CD14-positive monocyte (primary cell): Measurements from ENCODE around the gene TMEM219. TPM values are rescaled to one million over a fixed set of nuclear protein-coding genes. Genes with fewer than 3 reads are reported as not detected.

Source experiments
- DNase-seq, 3 donors: peaks; one replicate each; pipeline ENCODE4 v3.0.0-alpha.2; 2011 to 2022
- H2AFZ ChIP-seq: 2 replicates; pipeline ENCODE4 v1.6.0; 2012; ENCODE audit warnings: mild to moderate bottlenecking, low read depth, low read length, inconsistent platforms; ENCODE audit not compliant: insufficient read depth, poor library complexity, severe bottlenecking
- H3K27ac ChIP-seq, 2 donors: 1 replicate in 1 of 2; 2 replicates in 1 of 2; pipeline ENCODE4 v1.5.1; 2012 to 2013; ENCODE audit warnings: low read length in 2 of 2, control low read depth in 1 of 2, inconsistent platforms in 1 of 2, low read depth in 1 of 2, mild to moderate bottlenecking in 1 of 2
- H3K27me3 ChIP-seq, 2 donors: one replicate each; pipeline versions ENCODE4 v1.6.0 to v1.6.1; 2011 to 2013; ENCODE audit warnings: low read length in 2 of 2; ENCODE audit not compliant: control insufficient read depth in 2 of 2, insufficient read depth in 2 of 2
- H3K36me3 ChIP-seq, 2 donors: replicated peaks in 1 of 2; 1 replicate in 1 of 2; 2 replicates in 1 of 2; pipeline versions ENCODE4 v1.5.1 to v1.6.1; 2012 to 2013; ENCODE audit warnings: low read length in 2 of 2, control low read depth in 1 of 2, inconsistent platforms in 1 of 2, mild to moderate bottlenecking in 1 of 2; ENCODE audit not compliant: insufficient read depth in 2 of 2, control insufficient read depth in 1 of 2
- H3K4me1 ChIP-seq, 2 donors: 1 replicate in 1 of 2; 2 replicates in 1 of 2; pipeline versions ENCODE4 v1.5.1 to v1.6.1; 2012 to 2013; ENCODE audit warnings: low read length in 2 of 2, control low read depth in 1 of 2, inconsistent platforms in 1 of 2, mild to moderate bottlenecking in 1 of 2, moderate library complexity in 1 of 2; ENCODE audit not compliant: insufficient read depth in 2 of 2, control insufficient read depth in 1 of 2
- H3K4me2 ChIP-seq: replicated peaks from 2 replicates; pipeline ENCODE3; 2012; ENCODE audit warnings: low read length, moderate library complexity, mild to moderate bottlenecking; ENCODE audit not compliant: poor library complexity, severe bottlenecking; ENCODE audit errors: extremely low read depth
- H3K4me3 ChIP-seq, 3 experiments: fragments of 200-600 bp in 1 of 3; sonication (generic) in 1 of 3; replicated peaks in 1 of 3; 1 replicate in 2 of 3; 2 replicates in 1 of 3; pipeline ENCODE4 v1.5.1; 2011 to 2013; ENCODE audit warnings: low read length in 3 of 3, mild to moderate bottlenecking in 3 of 3, control low read depth in 2 of 3, low read depth in 2 of 3, inconsistent platforms in 1 of 3, moderate library complexity in 1 of 3
- H3K79me2 ChIP-seq: 2 replicates; pipeline ENCODE4 v1.6.0; 2012; ENCODE audit warnings: mild to moderate bottlenecking, control low read depth, inconsistent platforms, low read length, moderate library complexity; ENCODE audit not compliant: insufficient read depth
- H3K9ac ChIP-seq: 2 replicates; pipeline ENCODE4 v1.6.0; 2017; ENCODE audit warnings: low read length, mild to moderate bottlenecking; ENCODE audit not compliant: insufficient read depth, poor library complexity, severe bottlenecking
- H3K9me3 ChIP-seq, 2 donors: replicated peaks in 1 of 2; 1 replicate in 1 of 2; 2 replicates in 1 of 2; pipeline versions ENCODE4 v1.5.1 to v1.6.1; 2012 to 2013; ENCODE audit warnings: low read length in 2 of 2, control low read depth in 1 of 2; ENCODE audit not compliant: control insufficient read depth in 1 of 2, insufficient read depth in 1 of 2
- H4K20me1 ChIP-seq: 2 replicates; pipeline ENCODE4 v1.6.0; 2012; ENCODE audit warnings: mild to moderate bottlenecking, low read length, control low read depth, moderate library complexity; ENCODE audit not compliant: insufficient read depth
- H3K27ac Mint-ChIP-seq, 7 donors: one replicate each; pipeline ENCODE4 v1.8.0; 2020; ENCODE audit warnings: mild to moderate bottlenecking in 7 of 7, mixed read lengths in 7 of 7, moderate library complexity in 6 of 7, inconsistent platforms in 2 of 7
- H3K27me3 Mint-ChIP-seq, 3 donors: one replicate each; pipeline ENCODE4 v1.8.0; 2021 to 2022; ENCODE audit warnings: low read depth in 3 of 3, mild to moderate bottlenecking in 3 of 3, mixed read lengths in 3 of 3, moderate library complexity in 3 of 3, inconsistent platforms in 1 of 3
- H3K36me3 Mint-ChIP-seq, 2 donors: one replicate each; pipeline ENCODE4 v1.8.0; 2020; ENCODE audit warnings: mixed read lengths in 2 of 2, inconsistent platforms in 1 of 2, mild to moderate bottlenecking in 1 of 2
- H3K4me1 Mint-ChIP-seq: one replicate; pipeline ENCODE4 v1.8.0; 2020; ENCODE audit warnings: mild to moderate bottlenecking, mixed read lengths
- H3K4me3 Mint-ChIP-seq, 2 donors: one replicate each; pipeline ENCODE4 v1.8.0; 2020; ENCODE audit warnings: mild to moderate bottlenecking in 2 of 2, mixed read lengths in 2 of 2, moderate library complexity in 1 of 2
- H3K9me3 Mint-ChIP-seq, 7 donors: one replicate each; pipeline ENCODE4 v1.8.0; 2020 to 2022; ENCODE audit warnings: mixed read lengths in 7 of 7, mild to moderate bottlenecking in 6 of 7, moderate library complexity in 6 of 7, inconsistent platforms in 2 of 7
- CTCF ChIP-seq: fragments of 200-600 bp; IDR thresholded peaks from one replicate; pipeline ENCODE4 v1.8.0; 2022; ENCODE audit warnings: antibody characterized with exemption, mild to moderate bottlenecking
- WGBS: methylation state at CpG from one replicate; pipeline ENCODE4 v1.1.5; 2013; ENCODE audit warnings: missing lambda C conversion rate; ENCODE audit not compliant: insufficient coverage; 5-methylcytosine and 5-hydroxymethylcytosine counted together
- intact Hi-C, 2 donors: fragments of 100-400 bp; cut with micrococcal nuclease; formaldehyde crosslinking; loops; one replicate each; pipeline versions ENCODE4 v1.15.0 to v1.15.1; 2023
- polyA plus RNA-seq, 3 donors: library from polyadenylated mRNA; depleted of rRNA in 1 of 3; unstranded in 2 of 3; stranded (reverse) in 1 of 3; fragments of 300-500 nt in 2 of 3; fragments of >200 nt in 1 of 3; fragmentation: Illumina TruSeq in 2 of 3; gene quantifications; 1 replicate in 2 of 3; 2 replicates in 1 of 3; pipeline ENCODE4 v1.2.3, GENCODE V29; 2012 to 2021

TMEM219 gene
- polyA plus RNA-seq, 3 donors: 157 to 265 (median 227) TPM

- H3K4me3 ChIP-seq: no peak overlapping the region
- H3K9me3 ChIP-seq: no peaks in the 10 kb centered on the region
- H3K36me3 Mint-ChIP-seq: peaks cover 78 to 90% of the 10 kb centered on the region in 2 donors
- H3K4me2 ChIP-seq: no peak overlapping the region
- H3K27ac ChIP-seq: no peak overlapping the region
- H3K27ac Mint-ChIP-seq: peak overlapping the region in 2 of 7 donors; percentile 4 to 84
- H2AFZ ChIP-seq: no peak overlapping the region
- intact Hi-C loops: no loop called here
- no peaks in the 10 kb centered on the region for H3K27me3 ChIP-seq
- H3K4me3 Mint-ChIP-seq: peak overlapping the region in 1 of 2 donors; percentile 34
- H4K20me1 ChIP-seq: peaks cover 17% of the 10 kb centered on the region
- no peak for TF ChIP-seq CTCF
- peaks cover 0 to 2% (median 0%) of the 10 kb centered on the region in 3 donors for H3K27me3 Mint-ChIP-seq
- peaks cover 98 to 100% of the 10 kb centered on the region in 2 donors for H3K36me3 ChIP-seq
- peaks cover 0 to 2% (median 0%) of the 10 kb centered on the region in 7 donors for H3K9me3 Mint-ChIP-seq
- H3K4me1 ChIP-seq: no peaks in the 10 kb centered on the region
- WGBS: 97% methylated on average over 32 of the region's 35 CpGs
- DNase-seq: no peak
- no peak overlapping the region for H3K9ac ChIP-seq
- H3K79me2 ChIP-seq: no peaks in the 10 kb centered on the region
- H3K4me1 Mint-ChIP-seq: no peaks in the 10 kb centered on the region
Observed at GRCh38 chr16:29987371-29988085, 25.6 kb downstream of the TMEM219 start.

GRCh38 chr16:29988346-29989075, 26.6 kb downstream of the TMEM219 start:
- H3K36me3 ChIP-seq: peaks cover 97 to 100% of the 10 kb centered on the region in 2 donors
- H3K4me2 ChIP-seq: no peak overlapping the region
- no peak for DNase-seq
- peaks cover 73 to 88% of the 10 kb centered on the region in 2 donors for H3K36me3 Mint-ChIP-seq
- H3K9me3 ChIP-seq: no peaks in the 10 kb centered on the region
- no peaks in the 10 kb centered on the region for H3K79me2 ChIP-seq
- H3K9ac ChIP-seq: no peak overlapping the region
- peak overlapping the region in 2 of 7 donors; percentile 71 to 84 for H3K27ac Mint-ChIP-seq
- no peak overlapping the region for H3K4me3 ChIP-seq
- H2AFZ ChIP-seq: no peak overlapping the region
- TF ChIP-seq CTCF: no peak
- intact Hi-C loops: no loop called here
- peaks cover 17% of the 10 kb centered on the region for H4K20me1 ChIP-seq
- H3K27me3 Mint-ChIP-seq: no peaks in the 10 kb centered on the region
- H3K4me1 ChIP-seq: peaks cover 0 to 2% of the 10 kb centered on the region in 2 donors
- 100% methylated on average over 14 of the region's 17 CpGs for WGBS
- no peak overlapping the region for H3K4me3 Mint-ChIP-seq
- no peak overlapping the region for H3K27ac ChIP-seq
- H3K9me3 Mint-ChIP-seq: peaks cover 0 to 2% (median 0%) of the 10 kb centered on the region in 7 donors
- H3K27me3 ChIP-seq: no peaks in the 10 kb centered on the region
- no peaks in the 10 kb centered on the region for H3K4me1 Mint-ChIP-seq
